PC-3 (cell line): ENCODE data around the gene ADAMTS9. TPM values are rescaled to one million over a fixed set of nuclear protein-coding genes. Genes with fewer than 3 reads are reported as not detected.
"Not testable (repeated sequence)": the region's sequence is repeated elsewhere in the genome, so short reads cannot be mapped to it uniquely, and the experiment has no call there.

ENCODE experiments used
- ATAC-seq: fragments of 200-7000 bp; cut with Tn5 transposase; 2 replicates; pipeline ENCODE4 v1.9.1; 2020; ENCODE audit warnings: mild to moderate bottlenecking, moderate library complexity
- BruUV-seq: library from RNA; stranded (reverse); fragments of 400-500 nt; replicated peaks from 2 replicates; lab custom pipeline; 2021; lab: Mats Ljungman, UMichigan
- CTCF ChIA-PET: fragments of 300-600 bp; sonication (Branson Sonifier 250); formaldehyde crosslinking; loops from one replicate; lab custom pipeline; 2022; ENCODE audit warnings: antibody characterized with exemption; lab: Charles Lee
- POLR2A ChIA-PET: fragments of 300-600 bp; sonication (Branson Sonifier 250); formaldehyde crosslinking; loops from one replicate; lab custom pipeline; 2022; ENCODE audit warnings: antibody characterized with exemption; ENCODE audit not compliant: unreplicated experiment; lab: Charles Lee
- DNase-seq: peaks from one replicate; pipeline ENCODE4 v3.0.0-alpha.2; 2015
- H2AFZ ChIP-seq: fragments of 300-600 bp; sonication (generic); 2 replicates; pipeline ENCODE4 v1.6.0; 2016; ENCODE audit warnings: antibody characterized with exemption, low read length
- H3F3A ChIP-seq: fragments of 300-600 bp; sonication (generic); one replicate; pipeline ENCODE4 v1.6.0; 2017; ENCODE audit warnings: antibody characterized with exemption, low read length, control low read depth, mild to moderate bottlenecking; ENCODE audit not compliant: unreplicated experiment
- H3K27ac ChIP-seq: fragments of 300-600 bp; sonication (generic); 2 replicates; pipeline ENCODE4 v1.5.1; 2016; ENCODE audit warnings: mild to moderate bottlenecking, low read length
- H3K27me3 ChIP-seq: fragments of 300-600 bp; sonication (generic); 2 replicates; pipeline ENCODE4 v1.6.1; 2016; ENCODE audit warnings: low read length, mixed read lengths
- H3K36me3 ChIP-seq: fragments of 300-600 bp; sonication (generic); 2 replicates; pipeline ENCODE4 v1.6.1; 2016; ENCODE audit warnings: low read depth, mixed run types, low read length, mixed read lengths
- H3K4me1 ChIP-seq: fragments of 300-600 bp; sonication (generic); 2 replicates; pipeline ENCODE4 v1.5.1; 2016; ENCODE audit warnings: low read length; ENCODE audit not compliant: insufficient read depth
- H3K4me2 ChIP-seq: fragments of 300-600 bp; sonication (generic); 2 replicates; pipeline ENCODE4 v1.6.0; 2016; ENCODE audit warnings: low read length
- H3K4me3 ChIP-seq: fragments of 300-600 bp; sonication (generic); 2 replicates; pipeline ENCODE4 v1.5.1; 2016; ENCODE audit warnings: mild to moderate bottlenecking, low read length, mixed read lengths
- H3K79me2 ChIP-seq: fragments of 300-600 bp; sonication (generic); 2 replicates; pipeline ENCODE4 v1.6.1; 2017; ENCODE audit warnings: low read length, mixed read lengths
- H3K9ac ChIP-seq: fragments of 300-600 bp; sonication (generic); 2 replicates; pipeline ENCODE4 v1.6.0; 2016; ENCODE audit warnings: mild to moderate bottlenecking, low read length
- H3K9me2 ChIP-seq: fragments of 300-600 bp; sonication (generic); replicated peaks from 2 replicates; pipeline ENCODE4 v1.6.1; 2016; ENCODE audit warnings: mixed run types, low read length, mixed read lengths
- H3K9me3 ChIP-seq: fragments of 300-600 bp; sonication (generic); 2 replicates; pipeline ENCODE4 v1.6.1; 2016; ENCODE audit warnings: low read length, mixed read lengths
- H4K20me1 ChIP-seq: fragments of 300-600 bp; sonication (generic); 2 replicates; pipeline ENCODE4 v1.6.1; 2016; ENCODE audit warnings: low read length, mixed read lengths
- CTCF ChIP-seq: fragments of 300-600 bp; sonication (generic); conservative IDR thresholded peaks from 2 replicates; pipeline ENCODE4 v1.5.1; 2017; ENCODE audit warnings: antibody characterized with exemption, low read depth, mild to moderate bottlenecking, low read length
- EZH2 ChIP-seq: fragments of 300-600 bp; sonication (generic); IDR thresholded peaks from one replicate; pipeline ENCODE4 v1.6.1; 2017; ENCODE audit warnings: antibody characterized with exemption, mild to moderate bottlenecking, low read length; ENCODE audit not compliant: unreplicated experiment
- EZH2phosphoT487 ChIP-seq: fragments of 300-600 bp; sonication (generic); IDR thresholded peaks from 2 replicates; pipeline ENCODE4 v1.6.1; 2018; ENCODE audit warnings: mild to moderate bottlenecking, antibody characterized with exemption, low read length, borderline replicate concordance
- intact Hi-C: fragments of 100-400 bp; cut with micrococcal nuclease; formaldehyde crosslinking; loops from 2 replicates; pipeline ENCODE4 v1.9.0; 2023
- total RNA-seq: library from RNA; depleted of rRNA; stranded (reverse); fragments of >200 nt; gene quantifications from 2 replicates; pipeline ENCODE4 v1.2.3, GENCODE V29; 2014

ADAMTS9 gene
- total RNA-seq, 1 experiment from 2014 or later = 0.55 TPM

GRCh38 chr3:64549869-64550268 is 137.9 kb downstream of the ADAMTS9 start:
- no TSS peak for BruUV-seq
- POLR2A ChIA-PET = no interaction called here

GRCh38 chr3:64548200-64548889 is 139.5 kb downstream of the ADAMTS9 start:
- no peaks in the 10 kb centered on the region for H3K36me3 ChIP-seq
- no peak overlapping the region for H3K4me3 ChIP-seq
- no TSS peak for BruUV-seq
- H2AFZ ChIP-seq = no peak overlapping the region
- intact Hi-C loops = no loop called here
- H3K27ac ChIP-seq = no peak overlapping the region
- H4K20me1 ChIP-seq = no peaks in the 10 kb centered on the region
- no peak for ATAC-seq
- no peak overlapping the region for H3K9ac ChIP-seq
- TF ChIP-seq EZH2 = no peak
- TF ChIP-seq CTCF = no peak
- no peak for TF ChIP-seq EZH2phosphoT487
- H3F3A ChIP-seq = no peaks in the 10 kb centered on the region
- no peak overlapping the region for H3K4me2 ChIP-seq
- H3K79me2 ChIP-seq = no peaks in the 10 kb centered on the region
- CTCF ChIA-PET = no interaction called here
- POLR2A ChIA-PET = no interaction called here
- DNase-seq = no peak
- no peaks in the 10 kb centered on the region for H3K4me1 ChIP-seq
- H3K9me3 ChIP-seq = no peaks in the 10 kb centered on the region
- H3K9me2 ChIP-seq = no peaks in the 10 kb centered on the region
- no peaks in the 10 kb centered on the region for H3K27me3 ChIP-seq

More at GRCh38 chr3:64549869-64550268, 137.9 kb downstream of the ADAMTS9 start:
- no peak overlapping the region for H2AFZ ChIP-seq
- no peaks in the 10 kb centered on the region for H3K79me2 ChIP-seq
- ATAC-seq = no peak
- CTCF ChIA-PET = no interaction called here
- H3K4me2 ChIP-seq = no peak overlapping the region
- H3K9me2 ChIP-seq = no peaks in the 10 kb centered on the region
- H3K27me3 ChIP-seq = no peaks in the 10 kb centered on the region
- no peak overlapping the region for H3K9ac ChIP-seq
- H3K4me3 ChIP-seq = no peak overlapping the region
- H4K20me1 ChIP-seq = no peaks in the 10 kb centered on the region
- no peaks in the 10 kb centered on the region for H3K9me3 ChIP-seq
- no peaks in the 10 kb centered on the region for H3K4me1 ChIP-seq
- intact Hi-C loops = no loop called here
- no peak for TF ChIP-seq EZH2phosphoT487
- H3K27ac ChIP-seq = no peak overlapping the region
- no peak for DNase-seq
- no peaks in the 10 kb centered on the region for H3K36me3 ChIP-seq
- no peaks in the 10 kb centered on the region for H3F3A ChIP-seq

- Histone ChIP-seq H3K4me1 (no peaks in the 10 kb centered on the region), H2AFZ (no peak overlapping the region), H3K27me3 (no peaks in the 10 kb centered on the region), H3F3A (no peaks in the 10 kb centered on the region), H3K36me3 (no peaks in the 10 kb centered on the region), H3K9me2 (no peaks in the 10 kb centered on the region), H3K4me2 (no peak overlapping the region), H3K4me3 (no peak overlapping the region), H4K20me1 (no peaks in the 10 kb centered on the region), H3K27ac (no peak overlapping the region), H3K9ac (no peak overlapping the region), H3K9me3 (no peaks in the 10 kb centered on the region), H3K79me2 (no peaks in the 10 kb centered on the region)
- no TSS peak for BruUV-seq
- DNase-seq = no peak
- ChIA-PET CTCF (interaction anchor here (0.6 kb wide), 1 partner anchor 17 kb away, joined by 3 read pairs; no protein-coding TSS in a partner anchor), POLR2A (no interaction called here)
- no peak for TF ChIP-seq EZH2
- no peak for TF ChIP-seq CTCF
- TF ChIP-seq EZH2phosphoT487 = no peak
- intact Hi-C loops = no loop called here
- no peak for ATAC-seq
Observed at GRCh38 chr3:64546856-64547255, 140.9 kb downstream of the ADAMTS9 start.

GRCh38 chr3:64545239-64545638 is 142.6 kb downstream of the ADAMTS9 start:
- H3K4me2 ChIP-seq, H3K4me3 ChIP-seq, H3K4me1 ChIP-seq, H2AFZ ChIP-seq, ATAC-seq, DNase-seq, H3K36me3 ChIP-seq, H3K9me2 ChIP-seq, H3K79me2 ChIP-seq, H3K9me3 ChIP-seq, POLR2A ChIA-PET, H3K9ac ChIP-seq, H4K20me1 ChIP-seq, CTCF ChIA-PET, intact Hi-C loops, H3K27me3 ChIP-seq, BruUV-seq, H3K27ac ChIP-seq, H3F3A ChIP-seq: not testable (repeated sequence)
